GM21717 (cell line): Measurements from ENCODE around the gene SSX2IP.
"Not testable (repeated sequence)": the region's sequence is repeated elsewhere in the genome, so short reads cannot be mapped to it uniquely, and the experiment has no call there.

Experiments
- ATAC-seq: cut with Tn5 transposase; IDR thresholded peaks from one replicate; pipeline ENCODE4 v1.9.1; 2021; ENCODE audit warnings: mild to moderate bottlenecking, moderate library complexity; ENCODE audit not compliant: unreplicated experiment

Gene SSX2IP

DNA sequence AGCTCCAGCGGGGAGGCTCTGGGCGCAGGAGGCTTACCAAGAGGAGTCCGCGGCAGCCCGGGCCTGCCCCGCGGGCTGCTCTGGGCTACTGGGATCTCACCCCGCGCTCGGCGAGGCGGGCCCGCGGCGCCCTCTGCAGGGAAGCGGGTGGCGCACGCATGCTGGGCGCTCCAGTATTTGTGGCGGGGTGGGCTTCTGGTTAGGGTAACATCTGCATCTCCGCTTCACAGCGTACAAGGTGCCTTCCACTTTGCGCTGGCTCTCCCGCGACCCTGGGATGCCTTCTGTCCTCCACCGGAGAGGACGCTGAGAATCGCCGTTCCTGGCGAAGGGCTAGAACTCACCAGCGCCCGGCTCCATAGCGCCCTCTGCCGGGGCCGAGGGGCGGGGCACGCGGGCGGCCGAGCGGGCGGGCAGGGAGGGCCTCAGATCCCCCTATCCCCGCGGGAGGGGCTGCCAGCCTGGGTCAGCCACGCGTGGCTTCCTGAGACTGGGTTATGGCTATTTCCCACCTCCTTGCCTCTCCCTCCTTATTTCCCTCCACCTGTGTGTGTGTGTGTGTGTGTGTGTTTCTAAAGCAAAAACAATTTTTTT lies 69.4 kb downstream of the SSX2IP start:
- peak; percentile 97 for ATAC-seq

DNA sequence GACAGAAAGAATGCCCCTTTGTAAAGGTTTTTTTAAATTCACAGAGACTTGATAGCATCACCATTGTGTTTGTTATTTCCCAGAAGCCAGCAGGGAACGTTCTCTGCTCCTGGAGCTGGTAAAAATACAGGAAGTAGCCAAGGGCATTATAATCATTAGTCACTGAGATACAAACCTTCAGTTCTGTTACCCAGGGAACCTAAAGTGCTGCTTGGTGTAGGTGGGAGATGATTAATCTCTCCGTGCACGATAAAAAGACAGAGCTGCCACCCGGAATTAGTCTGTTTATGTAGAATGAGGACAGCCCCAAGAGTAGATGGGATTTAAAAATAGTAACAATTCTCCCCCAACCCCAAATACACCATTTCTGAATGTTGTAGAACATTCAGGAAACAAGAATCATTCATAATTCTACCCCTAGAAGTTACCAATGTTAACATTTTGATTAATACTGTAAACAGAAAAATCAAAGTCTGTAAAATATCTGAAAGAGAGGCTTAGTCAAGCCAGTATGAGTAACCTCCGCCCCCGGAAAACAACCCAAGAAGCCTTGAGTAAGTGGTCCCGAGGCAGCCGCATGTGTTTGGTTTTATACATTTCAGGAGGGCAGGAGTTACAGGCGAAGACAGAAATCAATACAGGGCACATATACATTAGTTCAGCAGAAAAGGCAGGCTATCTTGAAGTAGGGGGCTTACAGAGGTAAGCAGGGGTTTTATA lies 70.7 kb downstream of the SSX2IP start:
- no peak for ATAC-seq

DNA sequence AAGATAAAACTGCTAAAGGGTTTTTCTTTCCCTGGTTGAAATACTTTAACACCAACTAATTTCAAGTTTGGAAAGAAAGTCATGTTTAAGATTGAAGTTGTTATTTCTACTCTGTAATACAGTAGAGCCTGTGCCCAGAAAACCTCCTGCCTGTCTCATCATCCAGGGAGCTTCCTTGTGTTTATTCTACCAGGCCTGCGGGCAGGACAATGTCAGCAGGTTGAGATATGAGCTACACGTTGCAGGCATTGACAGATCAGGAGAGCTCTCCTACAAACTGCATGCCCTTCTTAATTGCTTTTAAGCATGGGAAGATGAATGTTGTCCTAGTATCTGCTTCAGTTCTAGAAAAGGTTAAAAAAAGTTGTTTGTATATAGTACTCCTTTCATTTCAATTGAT lies 72.9 kb downstream of the SSX2IP start:
- ATAC-seq, result no peak

DNA sequence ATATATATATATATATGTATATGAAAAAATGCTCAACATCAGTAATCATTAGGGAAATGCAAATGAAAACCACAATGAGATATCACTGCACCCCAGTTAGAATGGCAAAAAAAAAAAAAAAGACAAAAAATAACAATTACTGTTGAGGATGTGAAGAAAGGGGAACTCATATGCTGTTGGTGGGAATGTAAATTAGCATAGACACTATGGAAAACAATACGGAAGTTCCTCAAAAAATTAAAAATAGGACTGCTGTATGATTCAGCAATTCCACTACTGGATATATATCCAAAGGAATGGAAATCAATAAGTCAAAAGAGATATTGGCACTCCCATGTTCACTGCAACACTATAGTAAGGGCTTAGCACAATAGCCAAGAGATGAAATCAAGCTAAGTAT lies 74.5 kb downstream of the SSX2IP start:
- no peak for ATAC-seq

DNA sequence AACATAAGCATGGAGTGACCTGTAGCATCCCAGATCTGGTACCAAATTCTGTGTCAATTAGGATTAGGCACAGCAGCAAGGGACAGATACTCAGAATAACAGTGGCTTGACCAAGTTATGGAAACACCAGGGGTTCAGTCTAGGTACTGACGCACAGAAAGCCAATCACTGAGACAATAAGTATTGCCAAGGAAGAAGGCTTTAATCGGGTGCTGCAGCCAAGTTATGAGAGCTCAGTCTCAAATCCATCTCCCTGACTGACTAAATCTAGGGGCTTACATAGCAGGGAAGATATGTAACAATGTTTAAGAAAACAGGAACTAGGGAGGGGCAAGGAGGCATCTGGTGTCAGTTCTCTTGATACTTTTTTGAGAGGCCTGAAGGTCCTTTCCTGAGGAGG lies 76.4 kb downstream of the SSX2IP start:
- no peak for ATAC-seq

- no peak for ATAC-seq
Observed at GRCh38 chr1:84613026-84613425, 77.2 kb downstream of the SSX2IP start.

DNA sequence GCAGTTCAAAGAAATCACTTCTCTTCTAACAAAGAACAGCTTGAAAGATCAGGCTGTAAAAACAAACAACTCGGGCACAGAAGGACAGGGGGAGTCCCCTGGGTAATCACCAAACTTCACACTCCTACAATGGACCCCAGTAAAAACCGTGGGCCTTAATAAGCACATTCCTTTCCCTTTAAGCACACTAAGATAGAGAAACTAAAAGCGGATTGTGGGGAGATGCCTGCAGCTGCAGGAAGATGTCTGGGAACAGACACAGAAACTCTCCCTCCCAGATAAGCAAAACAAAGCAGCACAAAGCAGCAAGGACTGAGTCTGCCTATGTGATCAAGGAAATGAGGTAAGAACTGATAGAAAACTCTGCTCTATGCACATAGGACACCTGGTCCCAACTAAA lies 78.5 kb downstream of the SSX2IP start:
- ATAC-seq, result no peak

DNA sequence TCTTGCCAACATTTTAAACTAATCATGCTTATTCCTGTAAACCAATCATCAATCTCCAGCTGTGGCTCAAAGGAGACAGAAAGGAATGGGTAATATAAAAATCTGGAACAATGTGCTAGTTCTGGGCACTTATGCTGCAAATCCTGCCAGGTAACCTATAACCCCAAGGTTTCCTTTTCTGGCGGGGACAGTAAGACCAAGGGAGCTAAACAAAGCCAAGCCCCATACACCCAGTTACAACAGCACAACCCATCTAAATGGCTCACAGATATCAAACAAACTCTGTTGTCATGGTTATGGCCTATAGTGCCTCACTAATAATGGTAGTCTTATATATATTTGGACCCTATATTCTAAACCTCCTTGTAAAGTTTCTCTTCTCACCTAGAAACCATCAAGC lies 79.2 kb downstream of the SSX2IP start:
- no peak for ATAC-seq

DNA sequence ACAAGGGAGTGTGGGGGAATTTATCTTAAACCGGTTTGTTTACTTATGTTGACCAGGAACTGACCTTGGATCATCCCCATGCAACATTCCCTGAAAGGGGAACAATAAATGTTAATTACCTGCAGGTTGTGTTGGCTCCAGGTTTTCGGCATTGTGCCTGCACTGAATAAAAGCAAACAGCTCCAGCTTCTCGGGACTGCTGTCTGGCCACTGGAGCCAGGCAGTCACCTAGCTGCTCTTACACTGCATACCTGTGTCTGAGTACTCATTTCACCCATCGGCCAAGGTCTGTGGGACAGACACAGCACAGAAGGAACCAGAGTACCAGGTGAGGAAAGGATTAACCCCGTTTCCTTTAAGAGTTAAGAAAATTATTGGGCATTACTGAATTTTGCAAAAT lies 83.3 kb downstream of the SSX2IP start:
- no peak for ATAC-seq

DNA sequence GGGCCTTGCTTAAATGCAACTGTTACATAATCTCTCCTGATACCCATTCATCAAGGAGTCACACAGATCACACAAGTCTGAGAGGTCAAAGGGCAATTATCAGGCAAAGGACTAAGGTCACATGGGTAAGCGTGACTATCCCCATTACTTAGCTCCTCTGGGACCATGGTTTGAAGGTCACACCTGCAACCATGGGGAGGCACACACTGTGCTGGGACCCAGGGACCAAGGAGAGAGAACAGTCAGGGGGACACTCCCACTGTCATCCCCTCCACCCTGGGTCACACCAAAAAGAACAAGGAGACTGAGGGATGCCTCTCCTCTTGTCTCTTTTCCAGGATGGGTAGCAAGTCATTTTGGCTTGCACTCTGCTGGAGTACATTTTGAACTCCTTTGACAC lies 85.1 kb downstream of the SSX2IP start:
- ATAC-seq, result no peak

DNA sequence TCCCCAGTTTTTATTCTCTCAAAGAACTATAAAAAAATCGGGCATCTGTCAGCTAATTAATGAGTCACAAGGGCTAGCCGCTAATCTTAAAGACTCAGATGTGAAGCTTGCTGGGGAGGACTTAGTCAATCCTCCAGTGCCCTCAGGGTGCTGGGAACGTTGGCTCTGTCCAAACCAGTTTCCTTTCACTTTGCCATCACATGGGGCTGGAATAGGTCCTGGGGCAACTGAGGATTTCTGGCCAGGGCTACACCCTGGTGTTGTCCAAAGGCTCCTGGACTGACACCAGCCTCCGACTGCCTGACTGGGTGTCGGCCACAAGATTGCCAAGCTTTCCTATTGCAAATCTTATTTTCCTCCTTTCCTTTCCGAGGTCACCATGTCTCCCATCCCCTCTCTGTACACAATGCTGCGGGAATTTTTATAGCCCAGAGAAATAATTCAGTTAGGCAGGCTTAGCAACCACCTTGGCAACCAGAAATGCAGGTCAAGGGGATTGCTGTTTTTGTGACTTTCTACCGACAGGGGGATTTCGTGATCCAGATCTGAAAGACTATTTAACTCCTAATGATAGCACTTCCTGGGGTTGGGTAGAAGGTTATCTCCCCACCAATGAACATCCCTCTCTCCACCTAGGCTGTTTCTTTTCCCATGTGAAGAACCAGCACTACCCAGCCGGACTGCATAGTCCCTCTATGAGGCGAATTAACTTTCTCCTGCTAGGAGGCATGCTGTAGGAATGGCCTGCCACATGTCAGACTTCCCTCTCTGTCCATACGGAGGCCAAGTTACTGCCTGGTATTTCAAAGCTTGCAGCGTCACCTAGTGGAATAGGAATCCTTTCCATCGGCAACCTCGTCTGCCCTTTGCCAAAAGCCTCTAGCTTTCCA lies 86.1 kb downstream of the SSX2IP start:
- ATAC-seq, result no peak

- no peak for ATAC-seq
Observed at GRCh38 chr1:84603223-84603622, 87.0 kb downstream of the SSX2IP start.

DNA sequence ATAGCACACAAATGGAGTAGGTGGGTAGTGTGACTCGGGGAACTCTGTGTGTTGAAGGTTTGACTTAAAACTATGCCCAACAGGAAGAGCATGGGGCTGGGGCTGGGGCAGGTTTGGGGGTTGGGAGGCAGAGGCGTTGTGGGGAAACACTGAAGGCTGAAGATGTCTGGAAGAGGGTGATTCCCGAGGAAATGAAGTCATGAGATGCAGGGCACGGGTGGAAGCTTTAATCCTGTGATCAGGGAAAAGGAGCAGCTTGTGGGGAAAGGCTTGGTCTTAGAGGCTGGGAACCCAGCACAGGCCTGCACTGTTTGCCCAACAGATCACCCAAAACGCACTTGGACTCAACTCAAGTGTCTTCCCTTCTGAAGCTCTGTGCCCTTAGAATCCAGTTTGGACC lies 89.5 kb downstream of the SSX2IP start:
- ATAC-seq, result no peak

DNA sequence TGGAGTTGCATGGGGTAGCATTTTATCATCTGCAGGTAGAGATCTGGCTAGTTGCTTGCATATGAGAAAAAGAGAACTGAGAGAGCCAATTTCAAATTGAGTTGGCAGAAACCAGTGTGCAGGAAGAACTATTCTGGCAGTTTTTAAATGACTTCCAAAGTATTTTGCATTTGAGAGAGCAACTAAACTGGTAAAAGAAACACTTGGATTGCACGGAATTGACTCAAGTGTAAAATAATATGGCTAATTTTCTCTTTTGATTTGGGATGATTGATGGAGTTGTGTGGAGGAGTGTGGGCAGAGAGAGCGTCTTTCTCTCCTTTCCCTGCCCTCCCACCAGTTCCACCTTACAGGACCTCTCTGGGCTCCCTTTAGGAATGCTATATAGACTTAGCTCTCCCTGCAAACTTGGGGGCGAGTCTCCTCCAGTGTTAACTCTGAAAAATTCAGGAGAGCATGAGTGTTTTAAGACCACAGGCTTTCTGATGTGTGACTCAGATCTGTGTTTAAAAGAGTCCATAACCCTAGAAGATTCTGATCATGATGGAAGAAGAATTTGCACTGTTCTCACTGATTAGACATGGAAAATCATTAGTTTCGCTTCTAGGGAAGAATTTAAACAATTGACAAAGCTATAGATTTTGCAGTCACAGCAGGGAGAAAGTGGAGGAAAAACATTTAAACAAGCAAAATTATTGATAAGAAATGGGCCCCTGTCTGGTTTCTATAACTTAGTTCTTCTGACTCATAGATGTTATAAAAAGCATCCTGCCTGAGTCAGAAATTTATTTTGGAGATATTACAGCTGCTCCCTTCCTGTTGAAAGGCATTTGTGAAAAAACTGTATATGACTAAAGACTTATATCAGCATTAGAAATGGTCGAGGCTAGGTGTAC lies 91.2 kb downstream of the SSX2IP start:
- peak; percentile 71 for ATAC-seq

GRCh38 chr1:84598418-84598817 lies 91.8 kb downstream of the SSX2IP start:
- ATAC-seq, result peak; percentile 2

- ATAC-seq, result no peak
Observed at GRCh38 chr1:84597011-84597410, 93.2 kb downstream of the SSX2IP start.

- not testable (repeated sequence) for ATAC-seq
Observed at GRCh38 chr1:84594959-84595358, 95.3 kb downstream of the SSX2IP start.
